ENCODE measurements around the gene OGDH. TPM values are rescaled to one million over a fixed set of nuclear protein-coding genes. Genes with fewer than 3 reads are reported as not detected.

The OGDH gene
- total and polyA plus RNA-seq, 4 donors = 10.8 to 71.2 (median 41.2) TPM

DNA sequence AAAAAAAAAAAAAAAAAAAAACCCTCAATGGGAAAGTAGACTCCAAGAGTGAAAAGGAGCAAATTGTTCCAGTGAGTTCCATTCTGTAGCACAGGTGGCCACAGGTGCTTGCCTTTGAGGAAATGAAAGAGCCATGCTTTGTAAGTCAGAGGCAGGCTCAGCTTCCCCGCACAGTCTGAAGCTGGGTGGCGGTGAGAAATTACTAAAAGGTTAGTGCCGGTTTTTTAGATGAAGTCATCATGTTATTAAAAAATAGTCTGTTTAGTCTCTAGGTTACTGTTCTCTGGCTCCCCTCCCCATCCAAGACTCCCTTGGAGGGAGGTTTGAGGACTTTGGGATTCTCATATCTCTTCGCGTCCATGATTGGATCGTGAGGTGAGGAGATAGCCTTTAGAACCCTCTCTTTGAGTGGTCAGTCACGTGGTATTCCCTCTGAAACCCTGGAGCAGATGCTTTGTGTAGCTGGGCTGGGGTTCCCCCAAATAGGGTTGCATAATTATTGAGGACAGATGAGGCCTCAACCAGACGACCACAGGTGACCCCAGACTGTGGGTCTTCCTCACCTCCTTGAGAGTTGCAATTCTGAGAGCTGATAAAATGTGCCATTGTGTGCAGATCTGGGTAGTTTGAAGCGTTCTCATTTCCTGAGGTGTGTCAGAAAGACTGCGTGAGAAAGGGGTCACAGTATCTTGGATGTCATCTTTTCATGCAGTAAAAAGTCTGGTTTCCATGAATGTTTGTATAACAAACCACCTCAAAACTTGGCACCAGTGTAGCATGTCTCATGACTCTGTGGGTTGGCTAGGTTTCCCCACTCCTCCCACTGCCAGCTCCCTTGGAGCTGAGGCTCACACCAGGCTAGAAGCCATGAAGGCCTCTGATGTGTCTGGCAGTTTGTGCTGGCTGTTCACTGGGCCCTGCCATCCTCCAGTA, 27.1 kb downstream of the OGDH start:
- no peak overlapping the region for H3K4me3 ChIP-seq (ENCODE audit: low read depth in 1 of 3, low read length in 3 of 3)
- H3K9ac ChIP-seq (ENCODE audit: low read depth in 1 of 2, low read length in 2 of 2) = no peak overlapping the region
- H3K27ac ChIP-seq (ENCODE audit: low read depth in 1 of 2, low read length in 2 of 2) = peak overlapping the region in 1 of 2 donors; percentile 48
- peaks cover 3 to 38% (median 20%) of the 10 kb centered on the region in 4 donors for H3K4me1 ChIP-seq (ENCODE audit: control insufficient read depth in 4 of 4, insufficient read depth in 4 of 4, low read length in 3 of 4)
- TF ChIP-seq, protein P1, sequence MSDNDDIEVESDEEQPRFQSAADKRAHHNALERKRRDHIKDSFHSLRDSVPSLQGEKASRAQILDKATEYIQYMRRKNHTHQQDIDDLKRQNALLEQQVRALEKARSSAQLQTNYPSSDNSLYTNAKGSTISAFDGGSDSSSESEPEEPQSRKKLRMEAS (IDR thresholded peaks at IDR 0.05) = no peak
- TF ChIP-seq JUND (IDR thresholded peaks at IDR 0.05) (no peak), GABPA (IDR thresholded peaks at IDR 0.05 in 1 of 2, conservative IDR thresholded peaks at IDR 0.05 in 1 of 2) (no peak), FOXA2 (IDR thresholded peaks at IDR 0.05) (no peak)
- TF ChIP-seq, protein P2, sequence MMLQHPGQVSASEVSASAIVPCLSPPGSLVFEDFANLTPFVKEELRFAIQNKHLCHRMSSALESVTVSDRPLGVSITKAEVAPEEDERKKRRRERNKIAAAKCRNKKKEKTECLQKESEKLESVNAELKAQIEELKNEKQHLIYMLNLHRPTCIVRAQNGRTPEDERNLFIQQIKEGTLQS (IDR thresholded peaks at IDR 0.05) = no peak
- H3K36me3 ChIP-seq (ENCODE audit: control insufficient read depth in 4 of 4, insufficient read depth in 3 of 4, low read depth in 1 of 4, low read length in 3 of 4) = no peaks in the 10 kb centered on the region
- H3K9me3 ChIP-seq (ENCODE audit: control insufficient read depth in 4 of 4, low read length in 3 of 4) = no peaks in the 10 kb centered on the region
- DNase-seq (ENCODE audit: low spot score) = no peak
- 79% methylated on average over 10 of the region's 10 CpGs for WGBS
- H3K27me3 ChIP-seq (ENCODE audit: control insufficient read depth in 4 of 4, insufficient read depth in 4 of 4, low read length in 3 of 4) = no peaks in the 10 kb centered on the region

DNA sequence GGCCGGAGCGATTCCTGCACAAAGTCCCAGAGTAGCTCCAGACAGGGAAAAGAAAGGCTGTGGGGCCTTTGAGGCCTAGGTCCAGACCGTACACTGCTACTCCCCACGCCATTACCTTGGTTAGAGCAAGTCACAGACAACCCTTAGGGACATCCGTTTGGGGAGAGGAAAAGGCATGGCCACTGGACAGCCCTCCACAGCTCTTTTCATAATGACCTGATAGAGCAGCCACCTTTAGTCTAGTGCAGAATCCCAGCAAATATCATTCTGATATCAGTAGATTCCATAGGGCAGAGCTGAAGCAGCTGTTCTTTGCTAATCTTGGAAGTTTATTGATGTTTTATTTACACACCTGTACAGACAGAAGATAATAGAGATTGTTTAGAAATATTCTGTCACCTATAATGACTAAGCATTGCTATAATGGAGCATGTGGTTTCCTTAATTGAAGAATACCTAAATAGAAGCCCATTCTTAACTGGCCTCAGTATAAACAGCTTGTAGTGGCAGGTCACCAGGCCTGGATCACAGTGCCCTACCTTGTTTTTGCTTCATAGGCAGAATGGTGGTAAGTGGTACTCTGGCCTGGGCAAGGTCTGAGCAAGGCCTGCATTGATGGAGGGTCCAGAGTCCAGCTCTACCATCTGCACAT, 27.9 kb downstream of the OGDH start:
- no peaks in the 10 kb centered on the region for H3K9me3 ChIP-seq (ENCODE audit: control insufficient read depth in 4 of 4, low read length in 3 of 4)
- WGBS = 87% methylated on average over 5 of the region's 5 CpGs
- H3K27ac ChIP-seq (ENCODE audit: low read depth in 1 of 2, low read length in 2 of 2) = peak overlapping the region in 1 of 2 donors; percentile 1
- no peaks in the 10 kb centered on the region for H3K27me3 ChIP-seq (ENCODE audit: control insufficient read depth in 4 of 4, insufficient read depth in 4 of 4, low read length in 3 of 4)
- peaks cover 7 to 38% (median 20%) of the 10 kb centered on the region in 4 donors for H3K4me1 ChIP-seq (ENCODE audit: control insufficient read depth in 4 of 4, insufficient read depth in 4 of 4, low read length in 3 of 4)
- DNase-seq (ENCODE audit: low spot score) = no peak
- TF ChIP-seq TAF1 (conservative IDR thresholded peaks at IDR 0.05) (no peak), SP1 (IDR thresholded peaks at IDR 0.05) (no peak), HNF4A (conservative IDR thresholded peaks at IDR 0.05) (peak; percentile 38 to 62), YY1 (IDR thresholded peaks at IDR 0.05) (no peak)
- H3K36me3 ChIP-seq (ENCODE audit: control insufficient read depth in 4 of 4, insufficient read depth in 3 of 4, low read depth in 1 of 4, low read length in 3 of 4) = no peaks in the 10 kb centered on the region
- no peak overlapping the region for H3K4me3 ChIP-seq (ENCODE audit: low read depth in 1 of 3, low read length in 3 of 3)
- H3K9ac ChIP-seq (ENCODE audit: low read depth in 1 of 2, low read length in 2 of 2) = no peak overlapping the region

DNA sequence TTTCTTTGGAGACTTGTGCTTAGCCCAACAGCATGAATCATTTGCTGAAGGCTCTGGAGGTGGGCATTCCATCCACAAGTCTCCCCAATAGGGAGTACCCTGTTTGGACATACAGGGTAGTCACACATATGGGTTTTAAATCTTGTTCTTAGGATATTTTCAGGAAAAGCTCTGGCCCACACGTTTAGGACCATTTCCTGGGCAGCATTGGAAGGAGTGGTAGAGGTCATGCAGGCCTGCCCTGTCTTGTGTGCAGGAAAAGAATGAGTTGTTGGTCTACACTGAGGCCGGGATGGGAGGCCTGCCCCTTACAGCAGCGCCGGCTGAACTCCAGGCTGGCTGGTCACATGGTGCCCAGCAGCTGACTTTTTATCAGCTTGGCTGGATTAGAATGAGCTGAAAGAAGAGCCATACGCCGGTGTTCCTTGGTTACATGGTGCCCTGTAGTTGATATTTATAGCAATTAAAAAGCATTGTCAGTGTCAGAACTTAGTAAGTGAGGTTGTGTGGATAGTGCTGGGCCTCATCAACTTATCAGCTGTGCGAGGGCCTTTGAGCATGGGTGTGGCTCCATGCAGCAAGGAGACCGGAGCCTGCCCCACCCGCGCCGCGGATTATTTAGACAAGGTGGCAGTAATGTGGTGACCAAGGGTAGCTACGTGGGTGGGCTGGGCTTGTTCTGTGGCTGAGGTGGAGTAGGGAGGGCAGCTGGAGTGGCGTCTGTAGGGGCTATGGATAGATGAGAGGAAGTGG, 28.6 kb downstream of the OGDH start:
- Histone ChIP-seq H3K9ac (ENCODE audit: low read depth in 1 of 2, low read length in 2 of 2) (no peak overlapping the region), H3K27me3 (ENCODE audit: control insufficient read depth in 4 of 4, insufficient read depth in 4 of 4, low read length in 3 of 4) (no peaks in the 10 kb centered on the region), H3K27ac (ENCODE audit: low read depth in 1 of 2, low read length in 2 of 2) (no peak overlapping the region), H3K4me3 (ENCODE audit: low read depth in 1 of 3, low read length in 3 of 3) (no peak overlapping the region), H3K9me3 (ENCODE audit: control insufficient read depth in 4 of 4, low read length in 3 of 4) (no peaks in the 10 kb centered on the region), H3K4me1 (ENCODE audit: control insufficient read depth in 4 of 4, insufficient read depth in 4 of 4, low read length in 3 of 4) (peaks cover 11 to 43% (median 24%) of the 10 kb centered on the region in 4 donors), H3K36me3 (ENCODE audit: control insufficient read depth in 4 of 4, insufficient read depth in 3 of 4, low read depth in 1 of 4, low read length in 3 of 4) (no peaks in the 10 kb centered on the region)
- peak; percentile 81 for DNase-seq (ENCODE audit: low spot score)
- 73% methylated on average over 14 of the region's 14 CpGs for WGBS
- TF ChIP-seq, protein P1 (IDR thresholded peaks at IDR 0.05) = no peak
- TF ChIP-seq GABPA (IDR thresholded peaks at IDR 0.05 in 1 of 2, conservative IDR thresholded peaks at IDR 0.05 in 1 of 2) (no peak), FOXA2 (IDR thresholded peaks at IDR 0.05) (no peak), FOXA1 (IDR thresholded peaks at IDR 0.05) (no peak), TAF1 (conservative IDR thresholded peaks at IDR 0.05) (no peak), RXRA (IDR thresholded peaks at IDR 0.05) (no peak)
